K562 (cell line): ENCODE data around the gene ADD1. TPM values are rescaled to one million over a fixed set of nuclear protein-coding genes. Genes with fewer than 3 reads are reported as not detected.

ENCODE experiments used
- GATA2 ChIP-seq: sonication (generic); formaldehyde crosslinking; IDR thresholded peaks from 2 replicates; pipeline ENCODE4 v1.4.0; 2020; ENCODE audit warnings: mild to moderate bottlenecking, missing genetic modification reagents
- NR3C1 ChIP-seq: sonication (generic); formaldehyde crosslinking; IDR thresholded peaks from 2 replicates; pipeline ENCODE4 v1.8.1; 2022; ENCODE audit warnings: missing genetic modification reagents
- RFX7 ChIP-seq: fragments of 250-450 bp; sonication (Bioruptor Pico); IDR thresholded peaks from 2 replicates; pipeline ENCODE4 v1.5.1; 2021; ENCODE audit warnings: mild to moderate bottlenecking
- ZNF175 ChIP-seq: fragments of 200-800 bp; sonication (Bioruptor generic); IDR thresholded peaks from 2 replicates; pipeline ENCODE4 v1.6.1; 2016; ENCODE audit warnings: low read depth, mild to moderate bottlenecking, missing genetic modification characterization, missing compliant biosample characterization
- polyA plus RNA-seq, 8 experiments: library from polyadenylated mRNA; depleted of rRNA in 4 of 8; stranded (reverse) in 5 of 8; unstranded in 3 of 8; fragments of >200 nt; fragmentation: Nextera tagmentation in 2 of 8; fragmentation: Illumina TruSeq in 1 of 8; extraction: Ambion mirVana in 2 of 8; extraction: Trizol in 1 of 8; gene quantifications; 2 replicates each; pipeline versions ENCODE4 v1.2.1 to v1.2.3, GENCODE V29; 2011 to 2014; ENCODE audit warnings: inconsistent platforms in 1 of 8, missing spikeins in 1 of 8
- total RNA-seq, 7 experiments: library from RNA; depleted of rRNA in 6 of 7; stranded (reverse); fragments of >200 nt in 6 of 7; fragmentation: Illumina TruSeq in 2 of 7; extraction: Trizol in 2 of 7; gene quantifications; 2 replicates each; pipeline versions ENCODE4 v1.2.1 to v1.2.3, GENCODE V29; 2011 to 2021; ENCODE audit warnings: low replicate concordance in 1 of 7
- TF ChIP-seq, protein P1 (sequence below): fragments of 250-450 bp; sonication (Bioruptor Pico); IDR thresholded peaks from 2 replicates; pipeline ENCODE4 v1.9.0; 2021; ENCODE audit warnings: mild to moderate bottlenecking, inconsistent platforms
- TF ChIP-seq, protein P2 (sequence below): fragments of 450-650 bp; IDR thresholded peaks from 2 replicates; pipeline ENCODE4 v1.6.1; 2018; ENCODE audit not compliant: partially characterized antibody

Gene ADD1
- total and polyA plus RNA-seq, 9 of the 15 experiments (the other 6 are each of a cell fraction or from before 2014, with no cell fraction given): 17.5 to 153 (median 74.0) TPM

DNA sequence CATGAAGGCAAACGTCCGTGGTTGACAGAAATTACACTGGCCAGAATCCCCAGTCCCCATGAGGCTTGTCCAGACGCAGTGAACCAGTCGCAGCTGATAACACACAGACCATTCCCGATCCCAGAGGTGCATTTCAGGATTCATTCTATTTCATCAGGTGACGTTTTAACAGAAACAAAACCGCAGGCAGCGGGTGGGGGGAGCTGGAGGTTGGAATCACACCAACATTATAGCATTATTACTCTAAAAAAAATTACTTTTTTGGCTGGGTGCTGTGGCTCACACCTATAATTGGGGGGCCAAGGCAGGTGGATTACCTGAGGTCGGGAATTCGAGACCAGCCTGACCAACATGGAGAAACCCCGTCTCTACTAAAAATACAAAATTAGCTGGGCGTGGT, 94.3 kb downstream of the ADD1 start (continued):
- TF ChIP-seq, protein P1, sequence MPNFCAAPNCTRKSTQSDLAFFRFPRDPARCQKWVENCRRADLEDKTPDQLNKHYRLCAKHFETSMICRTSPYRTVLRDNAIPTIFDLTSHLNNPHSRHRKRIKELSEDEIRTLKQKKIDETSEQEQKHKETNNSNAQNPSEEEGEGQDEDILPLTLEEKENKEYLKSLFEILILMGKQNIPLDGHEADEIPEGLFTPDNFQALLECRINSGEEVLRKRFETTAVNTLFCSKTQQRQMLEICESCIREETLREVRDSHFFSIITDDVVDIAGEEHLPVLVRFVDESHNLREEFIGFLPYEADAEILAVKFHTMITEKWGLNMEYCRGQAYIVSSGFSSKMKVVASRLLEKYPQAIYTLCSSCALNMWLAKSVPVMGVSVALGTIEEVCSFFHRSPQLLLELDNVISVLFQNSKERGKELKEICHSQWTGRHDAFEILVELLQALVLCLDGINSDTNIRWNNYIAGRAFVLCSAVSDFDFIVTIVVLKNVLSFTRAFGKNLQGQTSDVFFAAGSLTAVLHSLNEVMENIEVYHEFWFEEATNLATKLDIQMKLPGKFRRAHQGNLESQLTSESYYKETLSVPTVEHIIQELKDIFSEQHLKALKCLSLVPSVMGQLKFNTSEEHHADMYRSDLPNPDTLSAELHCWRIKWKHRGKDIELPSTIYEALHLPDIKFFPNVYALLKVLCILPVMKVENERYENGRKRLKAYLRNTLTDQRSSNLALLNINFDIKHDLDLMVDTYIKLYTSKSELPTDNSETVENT (CRISPR knock-in tag): no peak
- TF ChIP-seq GATA2 (CRISPR knock-in tag): no peak
- no peak for TF ChIP-seq ZNF175 (CRISPR knock-in tag)
- TF ChIP-seq, protein P2, sequence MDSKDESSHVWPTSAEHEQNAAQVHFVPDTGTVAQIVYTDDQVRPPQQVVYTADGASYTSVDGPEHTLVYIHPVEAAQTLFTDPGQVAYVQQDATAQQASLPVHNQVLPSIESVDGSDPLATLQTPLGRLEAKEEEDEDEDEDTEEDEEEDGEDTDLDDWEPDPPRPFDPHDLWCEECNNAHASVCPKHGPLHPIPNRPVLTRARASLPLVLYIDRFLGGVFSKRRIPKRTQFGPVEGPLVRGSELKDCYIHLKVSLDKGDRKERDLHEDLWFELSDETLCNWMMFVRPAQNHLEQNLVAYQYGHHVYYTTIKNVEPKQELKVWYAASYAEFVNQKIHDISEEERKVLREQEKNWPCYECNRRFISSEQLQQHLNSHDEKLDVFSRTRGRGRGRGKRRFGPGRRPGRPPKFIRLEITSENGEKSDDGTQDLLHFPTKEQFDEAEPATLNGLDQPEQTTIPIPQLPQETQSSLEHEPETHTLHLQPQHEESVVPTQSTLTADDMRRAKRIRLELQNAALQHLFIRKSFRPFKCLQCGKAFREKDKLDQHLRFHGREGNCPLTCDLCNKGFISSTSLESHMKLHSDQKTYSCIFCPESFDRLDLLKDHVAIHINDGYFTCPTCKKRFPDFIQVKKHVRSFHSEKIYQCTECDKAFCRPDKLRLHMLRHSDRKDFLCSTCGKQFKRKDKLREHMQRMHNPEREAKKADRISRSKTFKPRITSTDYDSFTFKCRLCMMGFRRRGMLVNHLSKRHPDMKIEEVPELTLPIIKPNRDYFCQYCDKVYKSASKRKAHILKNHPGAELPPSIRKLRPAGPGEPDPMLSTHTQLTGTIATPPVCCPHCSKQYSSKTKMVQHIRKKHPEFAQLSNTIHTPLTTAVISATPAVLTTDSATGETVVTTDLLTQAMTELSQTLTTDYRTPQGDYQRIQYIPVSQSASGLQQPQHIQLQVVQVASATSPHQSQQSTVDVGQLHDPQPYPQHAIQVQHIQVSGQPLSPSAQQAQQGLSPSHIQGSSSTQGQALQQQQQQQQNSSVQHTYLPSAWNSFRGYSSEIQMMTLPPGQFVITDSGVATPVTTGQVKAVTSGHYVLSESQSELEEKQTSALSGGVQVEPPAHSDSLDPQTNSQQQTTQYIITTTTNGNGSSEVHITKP: no peak
- TF ChIP-seq NR3C1: no peak
- TF ChIP-seq RFX7 (CRISPR knock-in tag): no peak
- TF ChIP-seq, all 486 proteins: peak for 0
